GM21526 (cell line): Measurements from ENCODE around the gene TEX19.
"Not testable (repeated sequence)": the region's sequence is repeated elsewhere in the genome, so short reads cannot be mapped to it uniquely, and the experiment has no call there.

Source experiments
- ATAC-seq: cut with Tn5 transposase; IDR thresholded peaks from one replicate; pipeline ENCODE4 v1.9.1; 2021; ENCODE audit warnings: moderate library complexity; ENCODE audit not compliant: unreplicated experiment, low FRiP score

TEX19 gene

DNA sequence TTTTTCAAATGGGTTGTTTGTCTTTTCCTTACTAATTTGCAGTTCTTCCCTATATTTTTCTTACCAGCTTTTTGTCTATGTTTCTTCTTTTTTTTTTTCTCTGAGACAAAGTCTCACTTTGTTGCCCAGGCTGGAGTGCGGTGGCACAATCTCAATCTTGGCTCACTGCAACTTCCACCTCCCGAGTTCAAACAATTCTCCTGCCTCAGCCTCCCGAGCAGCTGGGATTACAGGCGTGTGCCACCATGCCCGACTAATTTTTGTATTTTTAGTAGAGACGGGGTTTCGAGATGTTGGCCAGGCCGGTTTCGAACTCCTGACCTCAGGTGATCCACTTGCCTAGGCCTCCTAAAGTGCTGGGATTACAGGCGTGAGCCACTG is 14.0 kb downstream of the TEX19 start:
- ATAC-seq: not testable (repeated sequence)

DNA sequence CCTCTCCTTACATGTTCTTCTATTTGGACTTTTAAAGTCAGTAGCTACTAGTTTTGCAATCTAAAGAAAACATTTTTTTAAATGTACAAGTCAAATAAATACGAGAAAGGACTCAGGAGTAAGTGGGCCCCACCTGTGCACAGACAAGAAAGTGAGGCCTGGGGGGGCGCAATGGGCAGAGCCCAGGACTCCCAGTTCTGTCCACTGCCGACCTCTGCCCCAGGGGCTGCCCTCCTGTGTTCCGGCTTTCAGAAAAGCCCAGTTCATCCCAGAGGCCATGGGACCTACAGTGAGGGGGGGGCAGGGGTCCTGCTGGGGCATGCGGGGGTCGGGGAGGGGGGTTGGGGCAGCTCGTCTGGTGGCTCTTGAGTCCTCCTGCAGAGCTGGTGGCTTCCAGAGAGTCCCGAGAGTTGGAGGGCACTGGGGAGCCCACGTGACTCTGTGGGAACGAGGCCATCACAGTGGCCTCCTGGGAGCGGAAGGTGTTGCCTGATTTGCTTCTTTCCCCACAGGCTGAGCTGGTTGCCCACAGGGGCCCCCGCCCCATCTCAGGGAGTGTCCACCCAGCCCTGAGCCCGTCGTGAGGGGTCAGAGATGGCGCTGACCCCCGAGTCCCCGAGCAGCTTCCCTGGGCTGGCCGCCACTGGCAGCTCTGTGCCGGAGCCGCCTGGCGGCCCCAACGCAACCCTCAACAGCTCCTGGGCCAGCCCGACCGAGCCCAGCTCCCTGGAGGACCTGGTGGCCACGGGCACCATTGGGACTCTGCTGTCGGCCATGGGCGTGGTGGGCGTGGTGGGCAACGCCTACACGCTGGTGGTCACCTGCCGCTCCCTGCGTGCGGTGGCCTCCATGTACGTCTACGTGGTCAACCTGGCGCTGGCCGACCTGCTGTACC is 14.9 kb downstream of the TEX19 start:
- no peak for ATAC-seq

DNA sequence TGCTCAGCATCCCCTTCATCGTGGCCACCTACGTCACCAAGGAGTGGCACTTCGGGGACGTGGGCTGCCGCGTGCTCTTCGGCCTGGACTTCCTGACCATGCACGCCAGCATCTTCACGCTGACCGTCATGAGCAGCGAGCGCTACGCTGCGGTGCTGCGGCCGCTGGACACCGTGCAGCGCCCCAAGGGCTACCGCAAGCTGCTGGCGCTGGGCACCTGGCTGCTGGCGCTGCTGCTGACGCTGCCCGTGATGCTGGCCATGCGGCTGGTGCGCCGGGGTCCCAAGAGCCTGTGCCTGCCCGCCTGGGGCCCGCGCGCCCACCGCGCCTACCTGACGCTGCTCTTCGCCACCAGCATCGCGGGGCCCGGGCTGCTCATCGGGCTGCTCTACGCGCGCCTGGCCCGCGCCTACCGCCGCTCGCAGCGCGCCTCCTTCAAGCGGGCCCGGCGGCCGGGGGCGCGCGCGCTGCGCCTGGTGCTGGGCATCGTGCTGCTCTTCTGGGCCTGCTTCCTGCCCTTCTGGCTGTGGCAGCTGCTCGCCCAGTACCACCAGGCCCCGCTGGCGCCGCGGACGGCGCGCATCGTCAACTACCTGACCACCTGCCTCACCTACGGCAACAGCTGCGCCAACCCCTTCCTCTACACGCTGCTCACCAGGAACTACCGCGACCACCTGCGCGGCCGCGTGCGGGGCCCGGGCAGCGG is 15.7 kb downstream of the TEX19 start:
- no peak for ATAC-seq

DNA sequence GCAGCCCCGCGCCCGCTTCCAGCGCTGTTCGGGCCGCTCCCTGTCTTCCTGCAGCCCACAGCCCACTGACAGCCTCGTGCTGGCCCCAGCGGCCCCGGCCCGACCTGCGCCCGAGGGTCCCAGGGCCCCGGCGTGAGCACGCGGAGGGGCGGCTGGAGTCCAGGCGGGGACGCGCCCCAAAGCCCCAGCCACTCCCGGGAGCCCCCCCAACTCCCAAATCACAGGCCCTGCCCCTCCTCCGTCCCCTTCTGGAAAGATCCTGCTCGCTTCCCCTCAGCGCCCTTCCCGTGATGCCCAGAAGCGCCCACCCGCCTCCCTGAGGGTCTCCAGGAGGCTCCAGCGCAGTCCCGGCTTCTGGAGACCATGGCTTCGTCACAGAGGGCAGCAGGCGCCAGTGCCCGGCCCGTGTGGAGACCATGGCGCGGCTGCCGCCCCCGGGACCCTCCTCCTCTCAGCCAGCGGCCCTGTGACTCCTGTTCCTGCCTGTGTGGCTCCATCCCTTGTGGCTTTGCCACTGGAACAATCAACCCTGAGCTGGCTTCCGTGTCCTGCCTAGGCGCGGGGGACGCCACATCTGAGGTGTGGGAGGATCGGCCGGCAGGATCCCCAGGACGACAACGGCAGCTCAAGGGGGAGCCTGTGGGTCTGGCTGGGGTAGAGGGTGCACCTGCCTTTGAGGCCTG is 16.5 kb downstream of the TEX19 start:
- ATAC-seq: no peak

DNA sequence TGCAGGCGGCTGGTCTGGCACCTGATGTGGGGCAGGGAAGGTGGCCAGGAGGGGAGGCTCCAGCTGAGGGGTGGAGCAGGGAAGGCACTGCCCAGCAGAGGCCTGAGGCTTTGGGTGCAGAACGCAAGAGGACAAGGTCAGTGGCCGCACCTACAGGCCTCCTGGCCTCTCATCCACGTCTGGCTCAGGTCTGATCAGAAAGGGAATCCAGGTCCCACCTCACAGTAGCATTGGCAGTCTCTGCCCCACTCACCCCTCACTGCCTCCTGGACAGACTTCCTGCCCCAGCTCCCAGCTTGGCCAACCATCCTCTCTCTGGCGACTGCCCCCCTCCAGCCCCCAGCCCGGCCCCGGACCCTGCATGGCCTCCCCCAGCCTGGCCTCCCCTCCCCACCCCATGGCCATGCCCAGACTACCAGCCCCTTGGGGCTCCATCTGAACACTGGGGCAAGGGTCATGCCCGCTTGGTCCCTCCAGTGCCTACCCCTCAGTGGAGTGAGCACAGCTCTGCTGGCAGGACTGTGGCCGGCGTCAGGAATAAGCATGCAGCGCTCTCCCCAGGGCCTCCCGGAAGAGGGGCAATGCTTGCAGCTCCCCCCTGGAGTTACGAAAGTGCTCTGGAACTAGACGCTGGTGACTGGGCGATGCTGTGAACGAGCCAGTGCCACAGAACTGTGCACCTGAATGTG is 17.1 kb downstream of the TEX19 start:
- no peak for ATAC-seq

DNA sequence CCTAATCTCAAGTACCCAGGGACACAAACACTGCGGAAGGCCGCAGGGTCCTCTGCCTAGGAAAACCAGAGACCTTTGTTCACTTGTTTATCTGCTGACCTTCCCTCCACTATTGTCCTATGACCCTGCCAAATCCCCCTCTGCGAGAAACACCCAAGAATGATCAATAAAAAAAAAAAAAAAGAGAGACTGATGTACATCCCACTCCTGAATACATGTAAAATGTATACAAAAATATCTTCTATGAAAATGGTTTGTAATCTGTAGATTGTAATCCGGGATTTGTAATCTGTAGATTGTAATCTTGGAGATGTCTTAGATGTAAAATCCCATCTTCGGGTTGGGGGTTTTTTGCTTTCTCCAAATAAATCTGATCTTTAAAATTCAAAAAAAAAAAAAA is 18.2 kb downstream of the TEX19 start:
- not testable (repeated sequence) for ATAC-seq

DNA sequence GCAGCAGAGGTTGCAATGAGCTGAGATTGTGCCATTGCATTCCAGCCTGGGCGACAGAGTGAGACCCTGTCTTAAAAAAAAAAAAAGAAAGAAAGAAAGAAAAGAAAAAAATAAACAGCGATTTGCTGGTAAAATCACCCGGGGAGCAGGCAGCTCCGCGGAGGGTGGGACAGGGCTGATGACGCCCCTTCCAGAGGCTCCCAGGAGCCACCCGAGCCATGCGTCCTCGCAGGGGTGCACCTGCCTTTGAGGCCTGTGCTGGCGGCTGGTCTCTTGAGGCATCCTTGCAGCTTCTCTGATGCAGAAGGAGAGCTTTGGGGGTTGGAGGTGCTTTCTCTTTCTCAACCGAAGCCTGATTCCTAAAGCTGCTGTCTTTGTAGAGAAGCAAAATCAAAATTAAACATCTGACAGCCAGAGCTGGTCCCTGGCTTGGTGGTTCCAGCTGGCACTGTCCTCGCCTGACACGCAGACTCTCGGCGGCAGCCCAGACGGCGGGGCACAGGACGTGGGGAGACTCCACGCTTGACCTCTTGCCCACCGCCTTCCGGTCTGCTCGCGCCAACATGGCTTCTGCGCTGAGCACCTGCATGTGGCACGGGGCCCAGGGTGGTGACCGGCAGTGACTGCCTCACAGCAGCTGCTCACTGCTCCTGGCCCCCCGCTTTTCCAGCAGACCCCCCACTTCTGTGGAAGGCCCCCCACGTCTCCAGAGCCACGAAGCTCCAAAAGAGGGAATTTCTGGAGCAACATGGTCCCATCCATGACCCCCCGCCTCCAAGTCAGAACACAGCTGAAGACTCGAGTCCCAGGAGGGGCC is 19.1 kb downstream of the TEX19 start:
- no peak for ATAC-seq

DNA sequence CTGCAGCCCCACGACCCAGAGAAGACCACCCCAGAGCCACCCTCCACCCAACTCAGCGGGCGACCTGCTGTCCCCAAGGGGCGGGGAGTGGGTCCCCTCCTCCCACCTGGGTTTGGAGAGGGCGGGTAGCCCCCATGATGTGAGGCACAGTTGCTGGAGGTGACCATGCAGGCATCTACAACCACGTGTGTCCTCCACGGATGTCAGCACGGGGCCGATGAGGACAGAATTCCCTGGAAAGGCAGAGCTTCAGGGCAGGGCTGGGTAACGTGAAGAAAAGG is 19.6 kb downstream of the TEX19 start:
- no peak for ATAC-seq

DNA sequence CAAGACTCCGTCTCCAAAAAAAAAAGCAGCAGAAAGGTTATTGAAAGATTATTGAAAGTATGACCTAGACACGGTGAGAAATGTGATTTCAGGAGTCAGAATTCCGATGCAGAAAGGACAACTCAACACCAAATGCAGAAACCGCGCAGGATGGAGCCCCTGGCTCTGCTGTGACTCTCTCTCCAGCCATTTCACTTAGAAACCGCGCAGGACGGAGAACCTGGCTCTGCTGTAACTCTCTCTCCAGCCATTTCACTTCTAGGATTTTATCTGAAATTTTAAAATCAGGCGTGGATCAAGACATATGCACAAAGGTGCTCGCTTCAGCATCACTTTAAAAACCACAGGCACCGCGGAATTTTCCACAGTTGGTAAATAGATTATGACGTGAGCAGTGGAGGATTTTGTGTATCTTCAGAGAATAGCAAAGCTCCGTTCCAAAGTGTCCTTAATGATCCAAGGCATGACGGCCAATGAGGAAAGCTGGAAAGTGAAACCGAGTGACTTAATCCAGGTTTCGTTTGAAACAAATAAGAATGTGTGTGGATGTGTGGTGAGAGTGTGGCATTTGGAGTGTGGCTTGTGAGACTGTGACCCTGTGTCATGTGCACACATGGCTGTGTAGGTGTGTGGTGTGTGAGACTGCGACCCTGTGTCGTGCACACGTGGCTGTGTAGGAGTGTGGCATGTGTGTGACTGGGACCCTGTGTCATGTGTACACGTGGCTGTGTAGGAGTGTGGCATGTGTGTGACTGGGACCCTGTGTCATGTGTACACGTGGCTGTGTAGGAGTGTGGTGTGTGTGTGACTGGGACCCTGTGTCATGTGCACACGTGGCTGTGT is 22.0 kb downstream of the TEX19 start:
- no peak for ATAC-seq

DNA sequence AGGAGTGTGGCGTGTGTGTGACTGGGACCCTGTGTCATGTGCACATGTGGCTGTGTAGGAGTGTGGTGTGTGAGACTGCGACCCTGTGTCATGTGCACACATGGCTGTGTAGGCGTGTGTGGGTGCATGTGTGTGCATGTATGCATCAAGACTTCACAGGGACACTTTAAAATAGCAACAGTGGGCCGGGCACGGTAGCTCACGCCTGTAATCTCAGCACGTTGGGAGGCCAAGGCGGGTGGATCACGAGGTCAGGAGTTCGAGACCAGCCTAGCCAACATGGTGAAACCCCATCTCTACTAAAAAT is 22.6 kb downstream of the TEX19 start:
- not testable (repeated sequence) for ATAC-seq

DNA sequence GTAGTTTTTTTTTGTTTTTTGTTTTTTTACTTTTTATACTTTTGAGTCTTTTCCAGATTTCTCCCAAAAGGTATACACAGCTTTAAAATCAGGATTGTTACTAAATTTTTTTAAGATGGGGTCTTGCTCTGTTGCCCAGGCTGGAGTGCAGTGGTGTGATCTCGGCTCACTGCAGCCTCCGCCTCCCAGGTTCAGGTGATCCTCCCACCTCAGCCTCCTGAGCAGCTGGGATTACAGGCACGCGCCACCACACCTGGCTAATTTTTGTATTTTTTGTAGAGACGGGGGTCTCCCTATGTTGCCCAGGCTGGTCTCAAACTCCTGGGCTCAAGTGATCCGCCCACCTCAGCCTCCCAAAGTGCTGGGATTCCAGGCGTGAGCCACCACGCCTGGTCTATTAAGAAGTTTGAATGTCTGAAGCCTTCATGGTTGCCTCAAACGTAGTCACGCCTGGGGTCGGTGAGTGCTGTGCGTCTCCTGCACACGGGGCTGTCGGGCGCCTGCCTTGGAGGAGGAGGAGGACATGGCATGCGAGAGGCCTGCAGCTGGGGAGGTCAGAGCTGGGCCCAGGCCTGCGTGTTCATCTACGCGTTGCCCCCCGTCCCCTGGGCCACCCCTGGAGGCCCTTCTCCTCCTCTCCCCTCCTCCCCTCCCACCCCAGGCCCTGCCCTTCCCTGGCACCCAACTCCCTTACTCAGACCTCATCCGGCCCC is 23.3 kb downstream of the TEX19 start:
- ATAC-seq: not testable (repeated sequence)

DNA sequence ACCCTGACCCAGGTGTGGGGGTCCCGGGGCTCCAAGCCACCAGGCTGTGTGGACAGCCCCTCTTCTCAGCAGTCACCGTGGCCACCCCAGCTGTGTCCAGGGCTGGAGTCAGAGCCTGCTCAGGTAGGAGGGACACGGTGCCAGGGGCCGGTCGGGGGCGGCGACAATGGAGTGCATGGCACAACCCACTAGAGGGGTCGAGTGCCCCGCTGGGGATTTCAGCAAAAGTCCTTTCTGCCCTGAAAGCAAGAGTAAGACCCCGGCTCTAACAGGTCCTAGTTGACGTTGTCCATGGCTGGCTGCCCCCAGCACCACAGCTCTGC is 23.8 kb downstream of the TEX19 start:
- ATAC-seq: no peak

DNA sequence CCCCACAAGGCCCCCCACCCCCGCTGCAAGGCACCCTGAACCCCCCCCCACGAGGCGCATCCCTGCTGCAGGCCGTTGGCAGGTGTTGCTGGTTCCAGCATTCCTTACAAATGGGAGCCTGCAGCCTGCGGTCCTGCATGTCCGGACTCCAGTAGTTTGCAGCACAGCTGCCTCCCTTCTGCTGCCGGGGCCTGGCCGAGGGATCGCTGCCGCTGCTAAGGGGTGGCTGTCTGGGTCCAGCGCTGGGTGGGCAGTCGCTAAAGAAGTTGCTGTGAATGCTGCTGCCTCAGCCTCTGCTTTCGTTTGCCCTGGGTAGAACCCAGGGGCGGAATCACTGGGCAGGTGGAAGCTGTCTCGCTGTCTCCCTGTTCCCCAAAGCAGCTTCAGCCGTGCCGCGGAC is 24.4 kb downstream of the TEX19 start:
- no peak for ATAC-seq

DNA sequence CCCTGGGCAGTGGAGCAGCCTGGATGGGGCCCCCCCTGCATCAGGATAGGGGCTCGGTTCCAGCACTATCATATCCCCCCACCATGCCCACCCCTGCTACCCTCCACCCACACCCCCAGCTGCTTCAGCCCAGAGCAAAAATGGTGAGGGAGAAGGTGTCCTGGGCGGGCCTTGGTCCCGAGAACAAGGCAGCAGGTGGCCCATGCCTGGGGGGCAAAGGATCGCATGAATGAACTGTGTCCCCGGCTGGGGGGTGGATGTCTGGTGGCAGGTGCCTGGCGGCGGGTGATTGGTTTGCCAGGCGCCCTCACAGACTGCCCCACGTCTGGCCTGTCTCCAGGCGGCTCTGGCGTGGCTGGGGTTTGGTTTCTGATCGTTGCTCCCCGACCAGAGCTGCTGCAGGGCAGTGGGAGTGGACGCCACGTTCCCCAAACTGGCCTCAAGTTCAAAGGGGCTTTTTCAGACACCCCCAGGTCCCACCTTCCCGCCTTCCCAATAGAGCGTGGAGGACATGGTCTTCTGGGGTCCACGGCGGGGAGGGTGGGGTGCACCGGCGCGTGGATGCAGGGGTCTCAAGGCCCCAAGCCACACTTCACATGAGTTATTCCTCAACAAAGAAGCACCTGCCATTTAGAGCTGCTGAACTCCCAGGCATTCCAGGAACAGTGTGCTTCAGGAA is 25.1 kb downstream of the TEX19 start:
- ATAC-seq: no peak

DNA sequence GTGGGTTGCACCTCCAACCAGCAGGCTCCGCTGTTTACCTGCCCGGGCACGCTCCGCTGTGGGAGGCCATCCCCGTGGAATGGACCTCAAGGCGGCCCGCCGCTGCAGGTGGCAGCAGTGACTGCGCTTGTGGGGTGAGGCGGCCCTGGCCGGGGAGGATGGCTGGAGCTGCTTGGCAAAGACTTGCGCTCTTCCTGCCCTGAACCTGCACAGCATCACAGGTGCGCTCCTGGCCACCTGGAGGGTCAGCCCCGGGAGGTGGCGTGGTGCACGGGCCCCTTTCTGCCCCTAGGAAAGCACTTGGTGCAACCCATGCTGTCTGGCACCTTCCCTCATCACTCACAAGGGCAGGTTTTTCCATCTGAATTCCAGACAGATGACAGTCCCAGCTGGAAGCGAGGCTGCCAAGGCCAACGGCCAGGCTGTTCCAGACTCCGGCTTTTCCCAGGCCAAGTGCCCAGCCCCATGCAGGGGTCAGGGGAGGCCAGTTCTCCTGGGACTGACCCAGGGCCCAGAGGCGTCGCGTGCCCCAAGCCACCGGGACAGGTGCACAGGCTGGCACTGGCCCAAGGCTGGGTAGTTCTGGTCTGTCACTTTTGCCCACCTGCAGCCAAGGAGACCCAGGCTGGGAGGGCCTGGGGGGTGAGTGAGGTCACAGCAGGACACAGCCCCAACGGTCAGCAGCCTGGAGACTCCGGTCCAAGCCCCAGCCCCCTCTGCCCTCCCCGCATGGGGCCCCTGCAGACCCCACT is 25.9 kb downstream of the TEX19 start:
- ATAC-seq: no peak

DNA sequence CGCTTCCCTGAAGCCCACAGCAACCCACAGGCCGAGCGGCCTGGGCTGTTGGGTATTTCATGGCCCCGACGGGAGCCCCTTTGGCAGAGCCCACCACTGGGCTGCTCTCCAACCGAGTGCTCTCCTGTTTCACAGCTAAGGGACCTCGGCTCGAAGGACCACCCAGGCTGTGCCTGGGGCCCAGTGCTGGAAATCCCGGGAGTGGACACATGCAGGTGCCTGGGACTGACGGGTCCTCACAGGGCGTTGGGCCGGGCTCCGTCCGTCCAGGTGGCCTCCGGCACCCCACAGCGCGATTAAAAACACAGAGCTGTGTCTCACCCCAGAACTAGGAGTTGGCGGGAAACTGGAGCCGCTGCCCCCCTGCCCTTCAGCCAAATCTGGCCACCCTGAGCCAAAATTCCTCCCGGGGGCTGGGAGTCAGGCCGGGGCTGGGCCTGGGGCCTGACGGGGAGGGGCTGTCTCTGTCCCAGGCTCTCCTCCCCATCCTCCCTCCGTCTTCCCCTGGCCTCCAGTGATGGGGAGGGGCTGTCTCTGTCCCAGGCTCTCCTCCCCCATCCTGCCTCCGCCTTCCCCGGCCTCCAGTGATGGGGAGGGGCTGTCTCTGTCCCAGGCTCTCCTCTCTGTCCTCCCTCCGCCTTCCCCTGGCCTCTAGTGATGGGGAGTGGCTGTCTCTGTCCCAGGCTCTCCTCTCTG is 26.7 kb downstream of the TEX19 start:
- no peak for ATAC-seq

DNA sequence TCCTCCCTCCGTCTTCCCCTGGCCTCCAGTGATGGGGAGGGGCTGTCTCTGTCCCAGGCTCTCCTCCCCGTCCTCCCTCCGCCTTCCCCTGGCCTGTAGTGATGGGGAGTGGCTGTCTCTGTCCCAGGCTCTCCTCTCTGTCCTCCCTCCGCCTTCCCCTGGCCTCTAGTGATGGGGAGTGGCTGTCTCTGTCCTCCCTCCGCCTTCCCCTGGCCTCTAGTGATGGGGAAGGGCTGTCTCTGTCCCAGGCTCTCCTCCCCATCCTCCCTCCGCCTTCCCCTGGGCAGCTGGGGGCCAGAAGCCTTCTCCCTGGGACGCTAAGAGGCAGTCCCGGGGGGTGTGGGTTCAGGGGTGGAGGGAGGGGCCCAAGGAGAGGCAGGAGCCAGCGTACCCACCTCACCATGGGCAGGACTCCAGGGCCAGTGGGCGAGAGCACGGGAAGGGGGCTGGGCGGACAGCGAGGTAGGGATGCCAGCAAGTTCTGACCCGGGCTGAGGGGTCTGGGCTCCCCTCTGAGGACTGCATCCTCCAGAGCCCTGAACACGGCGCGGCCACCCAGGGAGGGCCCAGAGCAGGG is 27.3 kb downstream of the TEX19 start:
- no peak for ATAC-seq
